COLO668 (cell line): ENCODE data around the gene CDC20.
A peak's percentile ranks its signal among the peaks of the same experiment; 100 is the strongest.
"Not testable (repeated sequence)": the region's sequence is repeated elsewhere in the genome, so short reads cannot be mapped to it uniquely, and the experiment has no call there.

Source experiments
- DNase-seq: peaks from one replicate; lab custom pipeline; 2025; ENCODE audit not compliant: unreplicated experiment; lab: John Stamatoyannopoulos, UW

Gene CDC20

DNA sequence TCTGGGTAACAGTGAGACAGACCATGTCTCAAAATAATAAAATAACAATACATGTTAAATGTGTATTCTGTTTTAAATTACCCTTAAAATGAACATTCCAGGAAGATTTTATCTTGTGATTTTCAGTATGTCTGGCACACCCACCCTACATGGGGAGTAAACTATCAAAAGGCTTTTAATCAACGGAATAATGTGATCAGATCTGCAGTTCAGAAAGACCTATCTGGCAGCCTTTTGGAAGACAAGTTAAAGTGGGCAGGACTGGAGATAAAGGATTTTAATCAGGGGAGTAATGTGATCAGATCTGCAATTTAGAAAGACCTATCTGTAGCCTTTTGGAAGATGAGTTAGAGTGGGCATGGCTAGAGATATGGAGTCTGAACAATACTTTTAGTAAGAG lies 20.7 kb downstream of the CDC20 start:
- DNase-seq = no peak

DNA sequence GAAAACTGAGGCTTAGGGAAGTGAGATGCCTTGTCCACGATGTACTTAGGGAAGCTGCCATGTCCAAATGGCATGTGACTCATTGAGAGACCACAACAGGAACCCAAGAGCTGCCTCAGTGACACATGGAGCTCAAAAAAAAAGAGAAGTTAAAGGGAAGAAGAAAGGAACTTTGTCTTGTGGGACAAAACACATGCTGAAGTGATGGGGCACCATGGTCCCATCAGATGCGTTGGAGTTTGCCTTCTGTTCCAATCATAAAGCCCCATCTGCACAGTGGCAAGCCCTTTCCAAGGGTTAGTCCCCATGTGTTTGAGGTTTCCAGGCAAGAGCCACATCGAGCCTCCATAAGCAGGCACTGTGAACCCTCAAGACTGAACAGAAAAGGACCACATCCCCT lies 22.8 kb downstream of the CDC20 start:
- DNase-seq = no peak

DNA sequence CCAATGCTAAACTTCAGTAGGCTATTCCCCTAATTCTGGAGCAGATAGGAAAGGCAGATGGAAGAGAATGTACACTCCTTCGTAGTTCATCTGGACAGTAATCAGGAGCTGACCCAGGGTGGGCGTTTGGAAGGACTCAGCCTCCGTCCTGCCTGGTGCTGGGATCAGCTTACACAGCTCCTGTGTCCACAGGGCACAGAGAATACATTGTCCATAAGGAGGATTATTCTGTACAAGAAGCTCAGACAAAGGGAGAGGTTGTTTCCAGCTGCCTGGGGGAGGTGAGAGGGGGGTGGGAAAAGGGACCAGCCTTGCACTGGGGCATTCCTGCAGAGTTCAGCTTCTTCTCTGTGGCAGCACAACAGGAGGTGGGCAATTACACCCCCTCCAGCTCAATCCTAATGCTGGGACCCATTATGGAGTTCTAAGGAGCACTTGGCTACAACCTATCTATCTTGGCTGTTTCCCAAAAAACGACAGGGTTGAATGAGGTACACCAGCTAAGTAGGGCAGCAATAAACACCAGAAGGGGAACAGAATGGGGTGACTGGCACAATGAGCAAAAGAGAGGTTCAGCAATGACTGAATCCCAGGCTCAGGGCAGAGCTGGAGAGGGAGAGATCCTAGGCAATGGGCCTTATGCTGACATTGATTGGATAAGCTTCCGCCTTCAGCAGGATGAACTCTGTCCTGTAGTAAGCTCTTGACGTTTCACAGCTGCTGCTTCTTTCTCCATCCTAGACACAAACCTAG lies 23.4 kb downstream of the CDC20 start:
- DNase-seq = no peak

DNA sequence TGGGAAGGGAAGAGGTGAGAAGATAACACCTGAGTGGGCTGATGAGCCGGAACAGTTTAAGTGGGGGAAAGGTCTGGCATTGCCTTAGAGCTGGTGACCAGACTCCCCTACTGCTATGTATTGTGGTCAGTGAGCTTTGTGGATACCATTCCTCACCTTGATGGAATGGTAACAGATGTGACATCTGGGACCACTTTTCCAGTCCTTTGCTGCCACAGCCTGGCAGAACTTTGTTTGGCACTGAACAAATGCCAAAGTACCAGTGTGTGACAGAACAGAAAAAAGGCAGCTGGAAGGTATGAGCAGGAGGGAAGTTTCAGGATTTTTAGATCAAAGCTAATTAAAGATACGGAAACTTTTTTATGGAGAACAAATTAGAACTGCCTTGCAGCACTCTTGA lies 24.7 kb downstream of the CDC20 start:
- DNase-seq = peak; percentile 23

DNA sequence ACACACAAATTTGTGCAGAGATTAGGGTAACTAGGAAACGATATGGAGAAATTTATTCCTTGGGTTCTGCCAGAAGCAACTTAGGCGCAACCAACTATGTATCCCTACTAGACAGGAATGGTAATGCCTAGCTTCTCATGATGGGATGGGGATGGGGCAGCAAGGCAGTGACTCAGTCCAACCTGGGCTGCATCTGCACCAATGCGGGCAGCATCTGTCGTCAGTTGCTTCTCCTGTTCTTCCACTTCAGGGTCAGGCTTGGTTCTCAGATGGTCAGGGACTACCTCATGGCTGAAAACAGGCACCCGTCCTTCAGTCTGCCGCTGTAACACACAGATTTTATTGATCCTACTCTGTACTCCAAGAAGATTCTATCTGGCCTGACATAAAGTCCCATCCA lies 27.9 kb downstream of the CDC20 start:
- DNase-seq = no peak

DNA sequence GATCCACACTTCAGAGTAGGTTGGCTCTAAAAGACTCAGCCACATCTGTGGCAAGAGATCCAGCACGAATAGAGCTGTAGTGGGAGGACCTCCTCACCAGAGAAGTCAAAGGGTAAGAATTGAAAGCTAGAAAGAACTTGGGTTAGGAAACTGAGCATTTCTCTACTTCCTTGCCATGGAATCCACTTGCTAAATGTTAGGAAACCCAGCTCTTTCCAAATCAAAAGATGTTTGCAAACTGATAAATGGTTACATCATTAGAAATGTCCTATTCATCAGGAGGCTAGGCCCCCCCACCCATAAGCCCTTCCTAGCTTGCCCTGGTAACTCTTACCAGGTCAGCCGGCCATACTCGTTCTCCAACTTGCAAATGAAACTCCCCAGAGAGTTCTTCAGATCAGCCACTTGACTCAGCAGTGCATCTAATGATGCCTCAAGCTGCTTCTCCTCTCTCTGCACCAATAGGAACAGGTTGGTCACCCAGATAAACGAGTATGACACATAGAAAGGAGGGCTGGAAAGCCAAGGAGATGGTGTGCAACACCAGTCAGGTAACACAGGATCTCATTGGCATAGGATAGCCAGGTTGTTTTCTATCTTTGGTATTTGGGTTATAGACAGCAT lies 29.3 kb downstream of the CDC20 start:
- DNase-seq = no peak

DNA sequence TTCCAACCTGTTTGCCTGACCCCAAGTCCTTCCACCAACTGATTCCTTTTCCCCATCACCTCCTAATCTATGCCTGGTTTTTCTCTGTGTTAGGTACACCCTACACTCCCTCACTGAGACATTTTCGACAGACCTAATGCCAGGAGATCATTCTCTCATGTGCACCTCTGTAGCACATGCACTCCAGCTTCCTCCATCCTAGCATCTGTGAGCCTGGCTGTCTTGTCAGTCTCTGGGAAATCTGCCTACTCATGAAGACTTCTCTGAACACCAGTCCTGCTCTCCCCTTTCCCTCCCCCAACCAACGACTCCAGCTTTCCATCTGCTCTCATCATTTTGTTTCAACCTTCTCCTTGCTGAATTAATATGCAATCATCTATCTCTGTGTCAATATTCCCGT lies 29.8 kb downstream of the CDC20 start:
- no peak for DNase-seq

DNA sequence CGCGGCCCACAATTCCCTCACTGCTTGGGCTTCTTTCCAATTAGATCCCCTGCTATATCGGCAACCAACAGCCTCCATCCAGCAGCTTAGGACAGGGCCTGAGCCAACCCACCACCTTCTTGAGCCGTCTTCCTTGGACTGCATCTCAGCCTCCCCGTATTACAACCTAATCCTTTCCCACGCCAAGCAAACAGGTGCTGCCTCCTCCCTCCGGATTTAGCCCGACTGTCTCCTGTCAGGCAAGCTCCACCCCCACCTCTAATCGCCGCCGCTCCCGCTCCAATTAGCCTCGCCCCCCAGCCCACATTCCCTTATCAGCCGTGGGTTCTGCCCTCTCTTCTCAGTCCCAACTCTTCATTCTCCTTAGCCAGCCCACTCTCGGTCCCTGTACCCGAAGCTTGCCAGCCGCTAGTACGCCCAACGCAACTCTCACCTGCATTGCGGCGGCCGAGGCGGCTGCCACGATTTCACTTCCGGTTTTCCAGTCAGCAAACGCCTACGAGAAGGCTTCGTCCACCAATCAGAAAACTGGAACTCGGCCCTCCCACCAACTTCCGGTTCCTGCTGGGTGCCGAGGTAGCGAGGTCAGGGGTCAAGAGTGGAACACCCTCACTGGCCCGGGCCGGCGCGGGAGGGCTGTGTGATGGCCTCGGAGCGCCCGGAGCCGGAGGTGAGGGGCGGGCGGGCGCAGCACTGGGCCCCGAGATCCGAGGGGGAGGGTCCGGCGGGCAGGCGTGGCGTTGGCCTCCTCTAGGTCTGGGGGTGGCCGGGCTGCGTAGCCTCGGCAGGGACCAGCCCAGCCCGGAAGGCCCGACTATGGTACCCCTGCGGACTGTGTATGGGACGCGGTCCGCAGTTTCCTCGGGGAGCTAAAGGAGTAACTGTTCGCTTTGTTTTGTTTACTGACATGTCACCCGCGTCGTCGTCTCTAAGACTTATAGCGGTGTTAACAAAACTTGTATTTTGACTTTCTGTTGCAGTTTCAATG lies 30.8 kb downstream of the CDC20 start, which contains the start of the genes MED8 and SZT2:
Gene MED8 (minus strand): TSS at position 475 of the 988 bp plus-strand sequence. CDS start 36 bp downstream, at position 439.
Gene SZT2 (plus strand): TSS at position 574 of the 988 bp plus-strand sequence. CDS start 70 bp downstream, at position 644.
- peak; percentile 97 for DNase-seq

DNA sequence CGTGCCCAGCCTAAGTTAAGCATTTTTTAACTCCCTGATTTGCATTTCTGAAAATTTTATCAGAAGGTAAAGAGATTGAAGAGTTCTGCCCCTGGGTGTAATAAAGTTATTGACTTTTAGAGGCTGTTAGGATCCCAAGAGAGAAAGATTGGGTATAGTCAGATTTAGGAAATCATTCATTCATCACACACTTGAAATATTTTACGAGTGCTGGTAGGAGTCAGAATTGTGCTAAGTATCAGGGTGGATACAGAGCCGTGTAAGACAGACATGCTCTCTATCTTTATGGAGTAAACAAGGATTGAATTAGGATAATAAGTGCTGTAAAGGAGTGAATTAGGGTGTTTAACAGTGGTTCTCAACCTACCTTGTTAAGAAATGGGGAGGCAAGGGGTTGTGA lies 33.9 kb downstream of the CDC20 start:
- no peak for DNase-seq

DNA sequence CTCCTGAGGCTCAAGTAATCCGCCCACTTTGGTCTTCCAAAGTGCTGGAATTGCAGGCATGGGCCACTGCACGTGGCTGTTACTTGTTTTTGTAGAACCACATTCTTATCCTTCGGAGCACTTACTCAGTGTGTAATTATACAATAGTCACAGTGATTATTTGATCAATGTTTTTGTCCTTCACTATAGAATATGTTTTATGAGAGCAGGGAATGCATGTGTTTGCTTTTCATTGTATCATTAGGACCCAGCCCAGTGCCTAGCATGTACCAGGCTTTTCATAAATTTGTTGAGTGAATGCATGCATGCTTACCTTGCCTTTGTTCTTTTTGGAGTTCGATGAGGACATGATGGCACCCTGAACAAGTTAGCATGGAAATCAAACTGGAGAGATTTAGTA lies 36.7 kb downstream of the CDC20 start:
- no peak for DNase-seq

DNA sequence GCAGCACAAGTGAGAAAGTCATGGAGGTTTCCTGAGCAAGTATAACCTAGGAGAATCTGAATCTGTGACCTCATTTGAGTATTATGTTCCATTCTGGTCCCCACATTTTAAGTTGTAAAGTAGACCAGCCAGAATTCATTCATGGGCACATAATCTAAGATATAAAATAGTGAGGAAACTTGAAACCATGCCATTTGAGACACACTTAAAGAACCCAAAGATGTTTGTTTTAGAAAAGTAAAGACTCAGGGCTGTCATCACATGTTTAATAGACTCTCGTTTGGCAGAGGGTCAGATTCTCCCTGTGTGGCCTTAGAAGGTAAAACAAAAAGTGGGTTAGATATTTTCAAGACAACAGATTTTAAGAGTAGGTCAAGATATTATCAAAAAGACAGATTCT lies 37.3 kb downstream of the CDC20 start:
- DNase-seq = no peak

DNA sequence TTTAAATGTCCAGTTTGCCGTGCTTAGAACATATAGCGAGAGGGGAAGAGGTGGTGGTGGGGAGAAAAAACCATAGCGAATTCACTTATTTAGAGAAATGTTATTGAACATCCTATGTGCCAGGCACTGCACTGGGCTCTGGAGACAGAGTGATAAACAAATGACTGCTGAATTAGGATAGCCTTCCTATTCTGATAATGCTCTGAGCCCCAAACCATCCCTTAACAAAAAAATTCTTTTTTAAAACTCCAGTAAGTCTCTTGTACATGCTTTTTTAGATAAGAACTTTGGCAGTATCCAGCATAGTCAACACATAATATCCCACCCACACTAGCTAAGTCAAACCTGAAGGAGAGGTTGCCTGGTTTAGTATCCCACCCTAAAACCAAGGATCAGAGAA lies 39.4 kb downstream of the CDC20 start:
- no peak for DNase-seq

DNA sequence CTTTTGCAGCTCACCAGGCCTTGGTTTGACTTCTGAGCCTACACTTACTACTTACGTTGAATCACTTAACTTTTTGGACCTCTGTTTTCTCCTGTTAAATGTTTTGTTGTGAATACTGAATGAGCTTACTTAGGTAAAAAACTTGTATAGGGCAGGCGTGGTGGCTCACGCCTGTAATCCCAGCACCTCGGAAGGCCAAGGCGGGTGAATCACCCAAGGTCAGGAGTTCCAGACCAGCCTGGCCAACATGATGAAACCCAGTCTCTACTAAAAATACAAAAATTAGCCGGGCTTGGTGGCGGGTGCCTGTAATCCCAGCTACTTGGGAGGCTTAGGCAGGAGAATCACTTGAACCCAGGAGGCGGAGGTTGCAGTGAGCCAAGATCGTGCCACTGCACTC lies 41.7 kb downstream of the CDC20 start:
- DNase-seq = not testable (repeated sequence)

DNA sequence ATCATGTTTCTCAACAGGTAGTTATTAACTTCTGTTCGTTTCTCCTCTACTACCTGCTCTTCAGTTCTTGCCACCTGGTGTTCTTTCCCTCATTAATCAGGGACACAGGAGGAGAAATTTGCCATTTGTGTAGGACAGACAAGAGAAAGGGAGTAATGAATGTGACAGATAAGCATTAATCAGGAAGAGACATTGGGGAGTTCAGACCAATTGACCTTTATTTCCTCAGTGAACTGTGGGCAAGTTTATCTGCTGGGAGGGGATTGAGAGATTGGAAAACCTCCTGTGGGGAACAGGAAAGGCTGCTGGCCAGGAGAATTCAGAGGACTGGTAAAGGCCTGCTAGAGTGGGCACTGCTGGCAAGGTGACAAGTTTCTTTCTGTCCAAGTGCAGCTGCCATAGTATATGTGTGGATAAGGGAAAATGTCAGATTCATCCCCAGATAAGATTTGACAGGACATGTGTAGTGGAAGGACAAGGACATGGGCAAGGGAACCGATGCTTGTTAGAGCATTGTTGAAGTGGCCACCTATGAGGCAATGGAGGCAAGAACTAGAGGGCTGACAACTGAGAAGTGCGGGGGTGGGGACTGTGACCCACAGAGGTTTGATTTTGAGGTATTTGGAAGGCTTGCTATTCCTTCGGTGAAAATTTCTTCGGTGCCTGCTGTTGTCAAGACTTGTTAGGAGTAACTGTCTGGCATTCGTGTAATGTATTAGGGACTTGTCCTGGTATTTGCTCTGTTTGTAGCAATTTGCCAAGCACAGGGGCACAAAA lies 43.5 kb downstream of the CDC20 start:
- no peak for DNase-seq

DNA sequence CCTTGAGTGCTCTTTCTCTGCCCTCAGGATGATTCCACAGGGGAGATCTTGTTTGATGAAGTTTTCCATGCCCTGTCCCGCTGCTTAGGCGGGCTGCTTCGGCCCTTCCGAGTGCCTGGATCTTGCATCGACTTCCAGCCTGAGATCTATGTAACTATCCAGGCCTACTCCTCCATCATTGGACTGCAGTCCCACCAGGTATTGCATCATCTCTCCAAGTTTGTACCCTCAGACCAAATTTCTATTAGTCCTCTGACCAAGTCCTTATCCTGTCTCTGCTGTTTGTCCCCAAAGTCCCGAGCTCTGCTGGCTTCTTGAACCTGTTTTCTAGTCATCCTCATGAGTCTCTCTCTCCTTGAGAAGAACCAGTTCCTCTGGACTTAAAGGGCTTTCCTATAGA lies 45.6 kb downstream of the CDC20 start:
- no peak for DNase-seq

DNA sequence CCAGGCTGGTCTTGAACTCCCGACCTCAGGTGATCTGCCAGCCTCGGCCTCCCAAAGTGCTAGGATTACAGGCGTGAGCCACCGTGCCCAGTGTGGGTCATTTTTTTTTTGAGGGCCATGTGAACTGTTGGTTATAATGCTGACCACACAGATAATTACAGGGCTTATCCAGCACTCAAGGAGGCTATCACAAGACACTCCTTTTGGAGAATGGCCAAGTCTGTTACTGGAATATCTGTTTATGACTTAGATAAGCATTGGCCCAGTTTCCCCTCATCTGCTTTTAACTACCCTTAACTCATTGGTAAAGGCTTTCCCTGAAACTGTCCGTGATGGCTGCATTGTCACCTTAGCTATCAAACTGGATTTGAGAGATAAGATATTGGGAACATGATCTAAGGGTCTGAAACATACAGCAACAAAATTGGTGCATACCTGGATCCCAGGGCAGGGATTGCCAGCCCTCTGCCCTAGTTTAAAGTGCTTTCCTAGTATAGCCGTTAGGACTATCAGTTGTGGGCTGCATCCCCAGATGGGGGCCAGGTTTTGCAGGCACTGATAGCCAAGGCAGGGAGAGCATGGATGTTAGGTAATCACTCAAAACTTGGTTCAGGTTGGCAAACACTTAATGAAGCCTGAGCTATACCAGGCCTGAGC lies 46.6 kb downstream of the CDC20 start:
- DNase-seq = no peak

DNA sequence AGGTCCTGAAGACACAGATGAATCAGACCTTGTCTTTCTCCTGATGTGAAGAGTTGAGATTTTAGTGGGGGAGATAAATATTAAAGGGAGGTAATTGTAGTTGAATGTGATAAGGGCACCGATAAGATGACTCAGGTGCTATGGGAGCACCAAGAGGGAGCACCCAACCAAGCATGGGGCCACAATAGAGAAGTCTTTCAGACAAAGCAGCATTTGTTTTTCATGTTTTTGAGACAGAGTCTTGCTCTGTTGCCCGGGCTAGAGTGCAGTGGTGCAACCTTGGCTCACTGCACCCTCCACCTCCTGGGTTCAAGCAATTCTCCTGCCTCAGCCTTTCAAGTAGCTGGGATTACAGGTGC lies 47.1 kb downstream of the CDC20 start:
- DNase-seq = no peak

DNA sequence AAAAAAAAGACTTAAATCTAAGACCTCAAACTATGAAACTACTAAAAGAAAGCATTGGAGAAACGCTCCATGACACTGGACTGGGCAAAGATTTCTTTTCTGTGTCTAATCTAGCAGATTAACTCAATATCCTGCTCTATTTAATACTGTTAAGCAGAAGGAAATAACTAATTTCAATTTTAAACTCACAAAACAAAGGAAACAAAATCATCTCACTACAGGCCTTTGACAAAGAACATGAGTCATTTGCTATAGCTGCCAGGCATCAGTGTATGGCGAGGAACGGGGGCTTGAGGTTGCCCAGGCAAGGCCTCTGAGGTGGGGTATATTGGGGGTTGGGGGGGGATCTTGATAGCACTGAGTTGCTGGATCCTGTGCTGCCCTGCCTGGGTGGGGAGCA lies 51.8 kb downstream of the CDC20 start:
- no peak for DNase-seq
